ENCODE data around the gene PRKCA.
"Not testable (repeated sequence)": the region's sequence is repeated elsewhere in the genome, so short reads cannot be mapped to it uniquely, and the experiment has no call there.

PRKCA gene

GRCh38 chr17:66466106-66466820 is 163.8 kb downstream of the PRKCA start:
- DNase-seq (ENCODE audit: low spot score) = no peak

DNA sequence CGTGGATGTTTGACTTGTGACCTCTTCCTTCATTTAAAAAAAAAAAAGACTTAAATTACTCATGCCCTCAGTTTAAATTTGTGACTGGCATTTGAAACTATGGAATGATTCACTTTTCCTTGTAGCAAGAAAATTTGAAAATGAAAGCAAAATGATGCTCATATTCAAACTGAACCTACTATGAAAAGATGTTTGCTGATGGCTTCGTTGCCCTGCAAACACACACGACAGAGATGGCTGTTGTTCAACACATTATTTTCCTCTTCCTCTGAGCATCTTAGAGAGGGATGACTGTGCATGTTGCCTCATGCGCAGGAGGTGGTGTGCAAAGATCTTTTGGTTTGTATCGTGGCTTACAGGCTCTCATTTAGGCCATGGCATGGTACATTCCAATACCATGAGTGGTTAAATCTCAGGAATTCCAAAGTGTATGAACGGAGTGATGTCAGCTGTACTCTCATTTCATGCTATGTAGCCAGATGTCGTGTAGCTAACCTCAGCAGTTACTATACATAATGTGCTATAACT is 164.5 kb downstream of the PRKCA start:
- DNase-seq (ENCODE audit: low spot score) = peak; percentile 88

DNA sequence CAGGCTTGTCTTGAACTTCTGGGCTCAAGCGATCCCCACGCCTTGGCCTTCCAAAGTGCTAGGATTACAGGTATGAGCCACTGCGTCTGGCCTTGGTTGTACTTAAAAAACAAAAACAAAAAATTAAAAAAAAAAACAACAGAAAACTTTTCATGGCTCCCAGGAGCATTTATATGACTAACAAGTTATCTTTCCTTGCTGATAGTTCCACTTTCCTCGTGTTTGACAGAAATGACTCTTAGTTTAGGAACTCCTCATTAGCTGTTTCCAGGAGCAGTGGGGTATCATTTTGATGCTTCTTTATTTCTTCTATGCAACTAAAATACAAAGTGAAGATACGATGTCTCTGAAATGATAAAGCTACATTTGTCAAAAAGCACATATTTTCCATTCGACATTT is 165.4 kb downstream of the PRKCA start:
- DNase-seq (ENCODE audit: low spot score) = peak; percentile 30

GRCh38 chr17:66468241-66469087 is 166.1 kb downstream of the PRKCA start:
- DNase-seq (ENCODE audit: low spot score) = peak; percentile 19

- DNase-seq (ENCODE audit: low spot score) = no peak
Observed at GRCh38 chr17:66469088-66469442, 166.7 kb downstream of the PRKCA start.

DNA sequence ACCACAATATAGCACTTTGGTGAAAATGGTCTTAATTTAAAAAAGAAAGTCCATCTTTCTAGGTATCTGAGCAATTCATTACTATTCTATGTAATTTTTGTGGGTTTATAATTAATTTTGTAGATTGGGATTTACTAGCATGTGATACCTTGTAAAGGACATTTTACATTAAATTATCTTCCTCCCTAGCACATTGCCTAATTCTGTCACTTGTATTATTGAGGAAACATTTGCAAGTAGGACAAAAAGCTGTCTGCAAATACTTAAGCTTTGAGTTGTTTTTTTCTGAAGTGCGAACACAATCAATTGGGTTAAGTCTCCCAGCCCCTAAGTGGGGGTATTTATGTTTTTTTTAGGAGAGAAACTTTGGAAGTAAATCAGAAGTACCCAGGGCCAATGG is 167.0 kb downstream of the PRKCA start:
- DNase-seq (ENCODE audit: low spot score) = no peak

- no peak for DNase-seq (ENCODE audit: low spot score)
Observed at GRCh38 chr17:66469890-66470289, 167.5 kb downstream of the PRKCA start.

GRCh38 chr17:66472123-66472522 is 169.7 kb downstream of the PRKCA start:
- DNase-seq (ENCODE audit: low spot score) = no peak

DNA sequence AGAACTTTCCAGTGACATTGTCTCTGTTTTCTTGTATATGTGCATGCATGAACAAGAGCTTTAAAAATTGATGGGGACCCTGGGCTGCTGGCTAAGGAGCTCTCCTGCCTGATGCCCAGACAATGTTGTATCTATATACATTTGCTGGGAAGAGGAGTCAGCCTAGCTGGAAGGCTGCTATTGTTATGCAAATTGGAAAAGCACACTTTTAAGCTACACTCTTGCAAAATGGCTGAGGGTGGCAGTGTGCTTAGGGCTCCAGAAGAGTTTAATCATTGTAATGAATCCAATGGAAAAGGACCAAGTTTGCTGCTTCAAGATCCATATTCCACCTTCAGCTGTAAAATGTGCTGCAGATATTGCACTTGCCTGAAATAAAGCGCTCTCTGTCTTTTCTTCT is 171.8 kb downstream of the PRKCA start:
- DNase-seq (ENCODE audit: low spot score) = no peak

GRCh38 chr17:66474806-66475497 is 172.5 kb downstream of the PRKCA start:
- DNase-seq (ENCODE audit: low spot score) = no peak

DNA sequence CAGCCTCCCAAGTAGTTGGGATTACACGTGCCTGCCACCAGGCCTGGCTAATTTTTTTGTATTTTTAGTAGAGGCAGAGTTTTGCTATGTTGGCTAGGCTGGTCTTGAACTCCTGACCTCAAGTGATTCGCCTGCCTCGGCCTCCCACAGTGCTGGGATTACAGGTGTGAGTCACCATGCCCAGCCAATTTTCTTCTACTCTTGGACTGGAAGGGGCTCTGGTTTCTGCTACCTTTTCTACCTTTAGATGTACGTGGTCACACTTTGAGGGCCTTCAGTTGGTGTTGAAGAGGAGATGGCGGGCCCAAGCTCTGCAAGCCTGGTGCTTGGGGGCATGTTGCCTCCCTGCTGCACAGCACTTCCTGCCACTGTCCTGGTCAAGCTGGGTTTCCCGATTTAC is 173.6 kb downstream of the PRKCA start:
- DNase-seq (ENCODE audit: low spot score) = no peak

DNA sequence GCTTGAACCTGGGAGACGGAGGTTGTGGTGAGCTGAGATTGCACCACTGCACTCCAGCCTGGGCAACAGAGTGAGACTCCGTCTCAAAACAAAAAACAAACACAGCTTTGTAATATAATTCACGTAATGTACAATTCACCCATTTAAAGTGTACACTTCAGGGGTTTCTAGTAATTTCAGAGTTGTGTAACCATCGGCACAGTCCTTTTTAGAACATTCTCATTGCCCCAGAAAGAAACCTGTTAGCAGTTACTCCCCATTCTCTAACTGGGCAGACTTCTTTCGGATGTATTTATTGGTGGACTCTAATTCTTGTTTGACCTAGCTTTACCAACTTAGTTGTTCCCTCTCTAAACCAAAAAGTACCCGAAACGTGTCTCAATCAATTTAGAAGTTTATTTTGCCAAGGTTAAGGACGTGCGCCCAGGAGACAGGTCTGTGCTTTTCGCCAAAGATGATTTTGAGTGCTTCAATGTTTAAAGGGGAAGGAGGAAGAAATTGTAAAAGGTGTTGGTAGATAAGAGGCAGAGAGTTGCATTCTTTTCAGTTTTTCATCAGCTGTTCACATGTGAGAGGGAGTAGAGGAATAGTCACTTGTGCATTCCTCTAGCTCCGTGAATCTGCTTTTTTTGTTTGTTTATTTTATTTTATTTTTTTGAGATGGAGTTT is 175.3 kb downstream of the PRKCA start:
- no peak for DNase-seq (ENCODE audit: low spot score)

- not testable (repeated sequence) for DNase-seq (ENCODE audit: low spot score)
Observed at GRCh38 chr17:66479230-66479889, 176.9 kb downstream of the PRKCA start.

DNA sequence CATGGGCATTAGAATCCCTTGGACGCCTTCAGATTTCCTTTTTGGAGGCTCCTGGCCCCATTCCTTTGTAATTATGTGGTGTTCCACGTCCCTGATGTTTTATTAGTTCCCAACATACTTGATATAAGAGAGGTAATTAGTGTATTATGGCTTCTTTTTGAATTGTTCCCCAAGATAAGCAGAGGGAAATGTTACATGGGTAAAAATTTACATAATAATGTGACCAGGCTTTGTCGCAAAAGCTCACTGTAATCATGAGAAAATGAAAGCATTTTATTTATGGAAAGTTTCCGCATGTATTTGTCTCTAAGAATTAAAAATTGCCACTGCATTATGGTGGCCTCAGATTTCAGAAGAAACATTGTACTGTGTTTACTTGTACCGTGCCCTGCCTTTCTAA is 177.8 kb downstream of the PRKCA start:
- DNase-seq (ENCODE audit: low spot score) = no peak

DNA sequence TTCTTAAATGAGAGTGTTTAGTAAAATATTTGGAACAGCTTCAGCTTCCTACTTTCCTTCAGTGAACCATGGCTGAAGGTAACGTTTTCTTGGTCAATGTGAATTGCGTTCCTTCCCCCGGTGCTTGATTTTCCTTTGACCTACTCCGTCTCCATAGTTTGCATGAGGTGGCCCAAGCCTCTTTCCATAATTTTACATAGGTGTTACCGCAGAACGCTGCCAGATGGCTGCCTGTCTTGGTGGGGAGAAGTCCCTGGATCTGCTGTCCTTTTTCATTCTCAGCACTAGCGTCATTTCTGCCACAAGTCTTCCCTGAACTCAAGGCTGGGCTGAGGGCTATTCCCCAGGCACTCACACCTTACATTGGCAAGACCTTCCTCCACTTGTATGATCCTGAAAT is 178.4 kb downstream of the PRKCA start:
- no peak for DNase-seq (ENCODE audit: low spot score)

GRCh38 chr17:66481271-66481670 is 178.9 kb downstream of the PRKCA start:
- no peak for DNase-seq (ENCODE audit: low spot score)

DNA sequence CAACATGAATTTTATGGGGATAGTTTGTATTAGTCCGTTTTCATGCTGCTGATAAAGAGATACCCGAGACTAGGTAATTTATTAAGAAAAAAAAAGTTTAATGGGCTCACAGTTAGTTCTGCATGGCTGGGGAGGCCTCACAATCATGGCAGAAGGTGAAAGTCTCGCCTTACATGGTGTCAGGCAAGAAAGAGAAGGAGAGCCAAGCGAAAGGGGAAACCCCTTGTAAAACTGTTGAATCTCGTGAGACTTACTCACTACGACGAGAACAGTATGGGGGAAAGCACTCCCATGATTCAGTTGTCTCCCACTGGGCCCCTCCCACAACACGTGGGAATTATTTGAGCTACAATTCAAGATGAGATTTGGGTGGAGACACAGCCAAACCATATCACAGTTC is 181.5 kb downstream of the PRKCA start:
- DNase-seq (ENCODE audit: low spot score) = no peak

GRCh38 chr17:66485309-66485947 is 183.0 kb downstream of the PRKCA start:
- no peak for DNase-seq (ENCODE audit: low spot score)

DNA sequence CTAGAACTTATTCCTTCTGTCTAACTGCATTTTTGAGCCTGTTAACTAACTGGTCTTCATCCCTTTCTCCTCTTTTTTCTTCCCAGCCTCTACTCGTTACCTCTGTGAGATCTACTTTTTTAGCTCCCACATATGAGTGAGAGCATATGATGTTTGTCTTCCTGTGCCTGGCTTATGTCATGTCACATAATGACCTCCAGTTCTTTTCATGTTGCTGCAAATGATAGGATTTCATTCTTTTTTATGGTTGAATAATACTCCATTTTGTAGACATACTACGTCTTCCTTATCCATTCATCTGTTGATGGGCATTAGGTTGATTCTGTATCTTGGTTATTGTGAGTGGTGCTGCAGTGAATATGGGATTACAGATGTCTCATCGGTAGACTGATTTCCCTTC is 184.7 kb downstream of the PRKCA start:
- no peak for DNase-seq (ENCODE audit: low spot score)

- DNase-seq (ENCODE audit: low spot score) = no peak
Observed at GRCh38 chr17:66487981-66488468, 185.6 kb downstream of the PRKCA start.

DNA sequence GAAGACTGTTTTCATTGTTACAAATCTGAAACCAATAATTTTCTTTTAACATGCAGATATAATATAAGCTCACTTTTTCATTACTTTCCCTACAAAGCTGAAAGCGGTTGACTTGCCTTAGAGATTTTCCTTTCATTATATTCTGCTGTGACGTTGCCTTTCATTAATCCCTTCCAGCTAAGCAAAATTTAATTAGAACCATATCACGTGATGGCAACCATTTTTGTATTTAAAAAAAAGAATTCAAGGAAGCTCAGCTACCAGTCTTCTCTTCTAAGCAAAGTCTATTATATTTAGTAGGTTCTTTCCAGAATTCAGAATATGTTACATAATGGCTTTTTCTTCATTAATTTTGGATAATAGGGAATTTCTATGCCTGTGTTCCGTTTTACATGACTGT is 186.5 kb downstream of the PRKCA start:
- DNase-seq (ENCODE audit: low spot score) = no peak

Measured in activated CD4-positive, alpha-beta T cell treated with anti-CD3 and anti-CD28 coated beads, Interleukin-2, Interleukin-4, amounts not matched to agents 100 ng/mL and 50 ng/mL, durations not matched to agents 16 hours and 8 hours (primary cell).